ENCODE measurements around the gene KCND3.

The KCND3 gene

DNA sequence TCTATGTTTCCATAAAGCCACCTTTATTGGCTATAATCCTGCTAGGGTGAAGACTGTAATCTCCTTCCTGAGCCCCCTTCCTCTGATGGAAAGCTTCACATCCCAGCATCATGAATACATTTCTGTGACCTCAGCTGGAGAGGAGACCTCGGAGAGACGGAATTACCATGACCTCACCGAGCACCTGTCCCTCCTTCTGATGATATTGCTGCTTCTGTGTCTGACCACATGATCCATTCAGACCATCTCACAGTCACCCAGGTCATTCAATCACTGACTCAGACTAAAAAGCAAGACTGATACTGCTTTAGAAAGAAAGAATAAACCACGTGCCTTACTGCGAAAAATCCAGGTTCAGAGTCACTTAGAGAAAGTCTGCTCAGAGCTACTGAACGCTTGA lies 8.8 kb downstream of the KCND3 start:
- H3K27ac ChIP-seq (replicated peaks): no peak overlapping the region
- no peak for DNase-seq (ENCODE audit: low read depth in 1 of 2, low spot score in 1 of 2)
- peaks cover 10% of the 10 kb centered on the region for H3K27me3 ChIP-seq (ENCODE audit: insufficient read depth, poor library complexity, severe bottlenecking)
- TF ChIP-seq SPI1 (IDR thresholded peaks at IDR 0.05; ENCODE audit: borderline replicate concordance, low read depth): no peak
- H3K4me3 ChIP-seq (replicated peaks; ENCODE audit: insufficient read depth, low read length): no peak overlapping the region

DNA sequence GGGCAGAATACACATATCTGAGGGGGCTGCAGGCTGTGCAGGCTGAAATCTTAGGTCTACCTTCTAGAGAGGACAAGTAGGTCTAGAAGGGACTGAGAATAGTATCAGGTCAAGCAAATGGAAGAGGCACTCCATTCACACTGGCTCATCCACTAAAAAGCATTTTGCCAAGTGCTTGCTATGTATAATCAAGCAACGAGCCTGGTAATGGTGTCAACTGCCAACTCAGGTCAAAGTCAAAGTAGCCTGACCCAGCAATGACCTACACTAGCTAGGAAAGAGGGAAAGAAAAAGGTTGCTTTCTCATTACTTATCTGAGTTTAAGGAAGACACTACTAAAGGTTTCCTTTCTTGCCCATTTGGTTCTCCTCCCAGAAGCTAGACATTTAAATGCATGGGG lies 10.8 kb downstream of the KCND3 start:
- H3K27ac ChIP-seq (replicated peaks): no peak overlapping the region
- no peak for DNase-seq (ENCODE audit: low read depth in 1 of 2, low spot score in 1 of 2)
- H3K4me3 ChIP-seq (replicated peaks; ENCODE audit: insufficient read depth, low read length): no peak overlapping the region
- TF ChIP-seq POLR2AphosphoS5 (IDR thresholded peaks at IDR 0.05; ENCODE audit: low read depth): no peak
- TF ChIP-seq SPI1 (IDR thresholded peaks at IDR 0.05; ENCODE audit: borderline replicate concordance, low read depth): no peak
- TF ChIP-seq, protein P1, sequence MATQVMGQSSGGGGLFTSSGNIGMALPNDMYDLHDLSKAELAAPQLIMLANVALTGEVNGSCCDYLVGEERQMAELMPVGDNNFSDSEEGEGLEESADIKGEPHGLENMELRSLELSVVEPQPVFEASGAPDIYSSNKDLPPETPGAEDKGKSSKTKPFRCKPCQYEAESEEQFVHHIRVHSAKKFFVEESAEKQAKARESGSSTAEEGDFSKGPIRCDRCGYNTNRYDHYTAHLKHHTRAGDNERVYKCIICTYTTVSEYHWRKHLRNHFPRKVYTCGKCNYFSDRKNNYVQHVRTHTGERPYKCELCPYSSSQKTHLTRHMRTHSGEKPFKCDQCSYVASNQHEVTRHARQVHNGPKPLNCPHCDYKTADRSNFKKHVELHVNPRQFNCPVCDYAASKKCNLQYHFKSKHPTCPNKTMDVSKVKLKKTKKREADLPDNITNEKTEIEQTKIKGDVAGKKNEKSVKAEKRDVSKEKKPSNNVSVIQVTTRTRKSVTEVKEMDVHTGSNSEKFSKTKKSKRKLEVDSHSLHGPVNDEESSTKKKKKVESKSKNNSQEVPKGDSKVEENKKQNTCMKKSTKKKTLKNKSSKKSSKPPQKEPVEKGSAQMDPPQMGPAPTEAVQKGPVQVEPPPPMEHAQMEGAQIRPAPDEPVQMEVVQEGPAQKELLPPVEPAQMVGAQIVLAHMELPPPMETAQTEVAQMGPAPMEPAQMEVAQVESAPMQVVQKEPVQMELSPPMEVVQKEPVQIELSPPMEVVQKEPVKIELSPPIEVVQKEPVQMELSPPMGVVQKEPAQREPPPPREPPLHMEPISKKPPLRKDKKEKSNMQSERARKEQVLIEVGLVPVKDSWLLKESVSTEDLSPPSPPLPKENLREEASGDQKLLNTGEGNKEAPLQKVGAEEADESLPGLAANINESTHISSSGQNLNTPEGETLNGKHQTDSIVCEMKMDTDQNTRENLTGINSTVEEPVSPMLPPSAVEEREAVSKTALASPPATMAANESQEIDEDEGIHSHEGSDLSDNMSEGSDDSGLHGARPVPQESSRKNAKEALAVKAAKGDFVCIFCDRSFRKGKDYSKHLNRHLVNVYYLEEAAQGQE (IDR thresholded peaks at IDR 0.05; ENCODE audit: insufficient replicate concordance, low read depth): no peak
- no peak for TF ChIP-seq GABPA (IDR thresholded peaks at IDR 0.05; ENCODE audit: low read depth)
- TF ChIP-seq, protein P2, sequence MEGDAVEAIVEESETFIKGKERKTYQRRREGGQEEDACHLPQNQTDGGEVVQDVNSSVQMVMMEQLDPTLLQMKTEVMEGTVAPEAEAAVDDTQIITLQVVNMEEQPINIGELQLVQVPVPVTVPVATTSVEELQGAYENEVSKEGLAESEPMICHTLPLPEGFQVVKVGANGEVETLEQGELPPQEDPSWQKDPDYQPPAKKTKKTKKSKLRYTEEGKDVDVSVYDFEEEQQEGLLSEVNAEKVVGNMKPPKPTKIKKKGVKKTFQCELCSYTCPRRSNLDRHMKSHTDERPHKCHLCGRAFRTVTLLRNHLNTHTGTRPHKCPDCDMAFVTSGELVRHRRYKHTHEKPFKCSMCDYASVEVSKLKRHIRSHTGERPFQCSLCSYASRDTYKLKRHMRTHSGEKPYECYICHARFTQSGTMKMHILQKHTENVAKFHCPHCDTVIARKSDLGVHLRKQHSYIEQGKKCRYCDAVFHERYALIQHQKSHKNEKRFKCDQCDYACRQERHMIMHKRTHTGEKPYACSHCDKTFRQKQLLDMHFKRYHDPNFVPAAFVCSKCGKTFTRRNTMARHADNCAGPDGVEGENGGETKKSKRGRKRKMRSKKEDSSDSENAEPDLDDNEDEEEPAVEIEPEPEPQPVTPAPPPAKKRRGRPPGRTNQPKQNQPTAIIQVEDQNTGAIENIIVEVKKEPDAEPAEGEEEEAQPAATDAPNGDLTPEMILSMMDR (IDR thresholded peaks at IDR 0.05; ENCODE audit: insufficient read depth, low read length): no peak
- peaks cover 10% of the 10 kb centered on the region for H3K27me3 ChIP-seq (ENCODE audit: insufficient read depth, poor library complexity, severe bottlenecking)

DNA sequence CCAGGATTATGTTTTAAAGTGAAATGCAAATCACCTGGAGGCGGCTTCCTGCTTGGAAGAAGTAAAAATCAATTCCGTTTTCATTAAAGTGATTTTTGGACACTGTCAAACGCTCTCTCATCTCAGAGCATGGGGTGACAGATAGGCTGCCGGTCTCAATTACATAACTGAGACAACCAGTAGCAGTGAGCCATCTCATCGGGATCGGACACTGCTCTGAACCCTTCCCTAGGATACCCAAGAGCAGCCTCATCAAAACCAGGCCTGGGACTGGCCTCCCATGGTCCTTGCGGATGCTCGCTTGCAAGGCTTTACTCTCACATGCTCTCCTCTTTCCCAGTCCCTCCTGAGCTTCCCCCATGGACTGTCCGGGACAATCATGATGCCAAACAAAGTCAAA lies 12.1 kb downstream of the KCND3 start:
- no peak for TF ChIP-seq GABPA (IDR thresholded peaks at IDR 0.05; ENCODE audit: low read depth)
- no peak for TF ChIP-seq POLR2AphosphoS5 (IDR thresholded peaks at IDR 0.05; ENCODE audit: low read depth)
- TF ChIP-seq, protein P2 (IDR thresholded peaks at IDR 0.05; ENCODE audit: insufficient read depth, low read length): no peak
- no peak for TF ChIP-seq SPI1 (IDR thresholded peaks at IDR 0.05; ENCODE audit: borderline replicate concordance, low read depth)
- TF ChIP-seq, protein P1 (IDR thresholded peaks at IDR 0.05; ENCODE audit: insufficient replicate concordance, low read depth): no peak
- Histone ChIP-seq H3K27ac (replicated peaks) (no peak overlapping the region), H3K4me3 (replicated peaks; ENCODE audit: insufficient read depth, low read length) (no peak overlapping the region), H3K27me3 (ENCODE audit: insufficient read depth, poor library complexity, severe bottlenecking) (peaks cover 12% of the 10 kb centered on the region)
- DNase-seq (ENCODE audit: low read depth in 1 of 2, low spot score in 1 of 2): no peak

DNA sequence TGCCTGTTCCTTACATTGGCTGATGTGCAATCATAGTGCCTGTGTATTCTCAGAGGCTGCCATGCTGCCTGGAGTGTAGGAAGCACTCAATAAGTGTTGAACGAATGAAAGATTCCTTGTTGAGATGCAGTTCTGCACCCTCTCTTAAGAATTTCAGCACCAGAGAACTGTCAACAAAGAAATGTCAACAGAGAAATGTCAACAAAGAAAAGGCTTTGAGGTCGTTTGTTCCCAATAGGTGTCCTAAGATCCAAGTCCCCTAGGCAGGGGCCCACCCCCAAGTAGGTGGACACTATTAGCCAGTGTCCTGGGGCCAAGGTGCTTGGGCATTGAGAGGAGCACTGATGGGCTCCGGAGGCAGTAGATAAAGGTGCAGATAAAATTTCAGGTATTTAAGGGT lies 12.6 kb downstream of the KCND3 start:
- H3K27me3 ChIP-seq (ENCODE audit: insufficient read depth, poor library complexity, severe bottlenecking): peaks cover 12% of the 10 kb centered on the region
- DNase-seq (ENCODE audit: low read depth in 1 of 2, low spot score in 1 of 2): no peak
- TF ChIP-seq POLR2AphosphoS5 (IDR thresholded peaks at IDR 0.05; ENCODE audit: low read depth) (no peak), GABPA (IDR thresholded peaks at IDR 0.05; ENCODE audit: low read depth) (no peak), SPI1 (IDR thresholded peaks at IDR 0.05; ENCODE audit: borderline replicate concordance, low read depth) (no peak)
- TF ChIP-seq, protein P1 (IDR thresholded peaks at IDR 0.05; ENCODE audit: insufficient replicate concordance, low read depth): no peak
- TF ChIP-seq, protein P2 (IDR thresholded peaks at IDR 0.05; ENCODE audit: insufficient read depth, low read length): no peak
- no peak overlapping the region for H3K27ac ChIP-seq (replicated peaks)
- H3K4me3 ChIP-seq (replicated peaks; ENCODE audit: insufficient read depth, low read length): no peak overlapping the region
